DND-41 (cell line): ENCODE results near the gene POU2F1.

Source experiments
- ATAC-seq: fragments of 200-7000 bp; cut with Tn5 transposase; 3 replicates; pipeline ENCODE4 v1.9.1; 2021; ENCODE audit warnings: low read depth; ENCODE audit not compliant: insufficient read depth
- DNase-seq: peaks from one replicate; pipeline ENCODE4 v3.0.0-alpha.2; 2020
- H2AFZ ChIP-seq: 2 replicates; pipeline ENCODE4 v1.6.0; 2012; ENCODE audit warnings: low read depth, low read length
- H3K27ac ChIP-seq: 2 replicates; pipeline ENCODE4 v1.5.1; 2012; ENCODE audit warnings: low read length, inconsistent platforms
- H3K27me3 ChIP-seq: fragments of 200-600 bp; sonication (generic); 2 replicates; pipeline ENCODE4 v1.6.0; 2012; ENCODE audit warnings: low read length, mild to moderate bottlenecking, inconsistent platforms; ENCODE audit not compliant: insufficient read depth, poor library complexity
- H3K36me3 ChIP-seq: 2 replicates; pipeline ENCODE4 v1.5.1; 2012; ENCODE audit warnings: low read length, inconsistent platforms; ENCODE audit not compliant: insufficient read depth
- H3K4me1 ChIP-seq: 2 replicates; pipeline ENCODE4 v1.5.1; 2012; ENCODE audit warnings: mild to moderate bottlenecking, low read length; ENCODE audit not compliant: insufficient read depth
- H3K4me2 ChIP-seq: 2 replicates; pipeline ENCODE4 v1.6.0; 2012; ENCODE audit warnings: mild to moderate bottlenecking, moderate library complexity, low read length, inconsistent platforms; ENCODE audit not compliant: insufficient read depth
- H3K4me3 ChIP-seq, 2 experiments: fragments of 200-600 bp in 1 of 2; shearing (Covaris generic) in 1 of 2; 2 replicates each; pipeline ENCODE4 v1.5.1; 2012 to 2016; ENCODE audit warnings: inconsistent platforms in 2 of 2, low read length in 2 of 2, mild to moderate bottlenecking in 2 of 2, low read depth in 1 of 2, moderate library complexity in 1 of 2
- H3K79me2 ChIP-seq: 2 replicates; pipeline ENCODE4 v1.6.0; 2012; ENCODE audit warnings: low read length, inconsistent platforms; ENCODE audit not compliant: insufficient read depth
- H3K9ac ChIP-seq: 2 replicates; pipeline ENCODE4 v1.6.0; 2012; ENCODE audit warnings: low read depth, mild to moderate bottlenecking, inconsistent platforms, low read length, moderate library complexity
- H3K9me3 ChIP-seq: 2 replicates; pipeline ENCODE4 v1.5.1; 2012; ENCODE audit warnings: low read length, moderate library complexity, mild to moderate bottlenecking, inconsistent platforms; ENCODE audit not compliant: insufficient read depth, severe bottlenecking
- H4K20me1 ChIP-seq: 2 replicates; pipeline ENCODE4 v1.6.0; 2012; ENCODE audit warnings: low read length; ENCODE audit not compliant: insufficient read depth
- CTCF ChIP-seq: IDR thresholded peaks from 2 replicates; pipeline ENCODE4 v1.5.1; 2012; ENCODE audit warnings: borderline replicate concordance, low read length, moderate library complexity, mild to moderate bottlenecking; ENCODE audit not compliant: poor library complexity, severe bottlenecking; ENCODE audit errors: extremely low read depth
- EZH2 ChIP-seq: IDR thresholded peaks from 3 replicates; pipeline ENCODE4 v1.6.1; 2012; ENCODE audit warnings: borderline replicate concordance, low read depth, mild to moderate bottlenecking, moderate library complexity, low read length, inconsistent platforms; ENCODE audit not compliant: severe bottlenecking

POU2F1 gene

GRCh38 chr1:167274061-167274460 is 53.4 kb downstream of the POU2F1 start:
- DNase-seq (no peak), ATAC-seq (no peak)
- no peak overlapping the region for H2AFZ ChIP-seq
- H3K4me3 ChIP-seq: no peak overlapping the region
- no peak overlapping the region for H3K27ac ChIP-seq
- no peaks in the 10 kb centered on the region for H3K9me3 ChIP-seq
- peaks cover 14% of the 10 kb centered on the region; the same call in 1 of the 2 replicates for H4K20me1 ChIP-seq
- no peaks in the 10 kb centered on the region for H3K27me3 ChIP-seq
- peaks cover 11% of the 10 kb centered on the region for H3K4me1 ChIP-seq
- H3K4me2 ChIP-seq: no peak overlapping the region
- TF ChIP-seq CTCF (no peak), EZH2 (no peak)
- H3K9ac ChIP-seq: no peak overlapping the region
- H3K36me3 ChIP-seq: no peaks in the 10 kb centered on the region
- H3K79me2 ChIP-seq: peaks cover 90% of the 10 kb centered on the region

- no peaks in the 10 kb centered on the region for H3K9me3 ChIP-seq
- peaks cover 34% of the 10 kb centered on the region; the same call in 1 of the 2 replicates for H4K20me1 ChIP-seq
- H3K4me3 ChIP-seq: no peak overlapping the region
- no peaks in the 10 kb centered on the region for H3K36me3 ChIP-seq
- DNase-seq (no peak), ATAC-seq (no peak)
- no peak overlapping the region for H3K4me2 ChIP-seq
- peaks cover 11% of the 10 kb centered on the region for H3K4me1 ChIP-seq
- TF ChIP-seq EZH2: no peak
- no peak for TF ChIP-seq CTCF
- H2AFZ ChIP-seq: no peak overlapping the region
- peaks cover 89% of the 10 kb centered on the region for H3K79me2 ChIP-seq
- H3K9ac ChIP-seq: no peak overlapping the region
- H3K27me3 ChIP-seq: no peaks in the 10 kb centered on the region
- no peak overlapping the region for H3K27ac ChIP-seq
Observed at GRCh38 chr1:167276969-167277368, 56.3 kb downstream of the POU2F1 start.

- Histone ChIP-seq H3K27ac (no peak overlapping the region), H3K4me2 (no peak overlapping the region), H3K4me1 (peaks cover 1% of the 10 kb centered on the region; the same call in 1 of the 2 replicates), H2AFZ (no peak overlapping the region), H3K9ac (no peak overlapping the region), H3K4me3 (no peak overlapping the region), H3K9me3 (no peaks in the 10 kb centered on the region), H3K36me3 (no peaks in the 10 kb centered on the region), H3K79me2 (peaks cover 88% of the 10 kb centered on the region), H3K27me3 (no peaks in the 10 kb centered on the region), H4K20me1 (peaks cover 31% of the 10 kb centered on the region; the same call in 1 of the 2 replicates)
- no peak for ATAC-seq
- TF ChIP-seq CTCF: no peak
- DNase-seq: no peak
Observed at GRCh38 chr1:167278497-167278896, 57.8 kb downstream of the POU2F1 start.

- no peak for TF ChIP-seq CTCF
- TF ChIP-seq EZH2: no peak
- Histone ChIP-seq H3K27me3 (no peaks in the 10 kb centered on the region), H3K9me3 (no peaks in the 10 kb centered on the region), H3K36me3 (no peaks in the 10 kb centered on the region), H3K9ac (no peak overlapping the region), H3K27ac (no peak overlapping the region), H3K79me2 (peaks cover 86% of the 10 kb centered on the region), H3K4me3 (no peak overlapping the region), H4K20me1 (peaks cover 31% of the 10 kb centered on the region; the same call in 1 of the 2 replicates), H3K4me1 (no peaks in the 10 kb centered on the region), H2AFZ (no peak overlapping the region), H3K4me2 (no peak overlapping the region)
- ATAC-seq: no peak
- no peak for DNase-seq
Observed at GRCh38 chr1:167280912-167281311, 60.2 kb downstream of the POU2F1 start.
